GM06990 (cell line): ENCODE data around the gene EPM2A.

ENCODE experiments used
- DNase-seq: peaks from one replicate; pipeline ENCODE4 v3.0.0-alpha.2; 2011; ENCODE audit not compliant: insufficient read length; ENCODE audit errors: extremely low read depth
- H3K27me3 ChIP-seq: replicated peaks from 2 replicates; pipeline ENCODE4 v1.6.0; 2011; ENCODE audit warnings: low read length; ENCODE audit not compliant: control insufficient read depth, insufficient read depth
- H3K36me3 ChIP-seq: 2 replicates; pipeline ENCODE4 v1.5.1; 2011; ENCODE audit warnings: low read length; ENCODE audit not compliant: control insufficient read depth, insufficient read depth
- H3K4me3 ChIP-seq: replicated peaks from 2 replicates; pipeline ENCODE4 v1.5.1; 2011; ENCODE audit warnings: low read depth, mild to moderate bottlenecking, control low read depth, low read length
- TF ChIP-seq, protein P1 (sequence below): IDR thresholded peaks from 2 replicates; pipeline ENCODE4 v1.5.1; 2011; ENCODE audit warnings: low read length, control low read depth, mild to moderate bottlenecking, inconsistent platforms; ENCODE audit not compliant: insufficient read depth, poor library complexity, severe bottlenecking

EPM2A gene

DNA sequence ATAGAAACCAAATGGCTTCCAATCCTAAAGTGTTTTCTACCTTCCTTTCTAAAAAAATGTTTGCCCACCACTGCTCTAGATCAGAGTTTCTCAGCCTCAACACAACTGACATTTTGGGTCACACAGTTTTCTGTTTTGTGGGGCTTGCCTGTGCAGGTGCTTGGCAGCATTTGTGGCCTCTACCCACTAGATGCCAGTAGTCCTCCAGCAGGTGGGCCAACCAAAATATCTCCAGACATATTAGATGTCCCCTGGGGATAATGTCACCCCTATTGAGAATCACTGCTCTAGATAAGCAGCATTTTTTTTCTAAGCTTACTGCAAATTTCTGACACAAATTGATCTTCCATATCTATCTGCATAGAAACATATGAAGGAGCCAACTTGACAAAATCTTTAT lies 26.3 kb upstream of the EPM2A start:
- no peaks in the 10 kb centered on the region for H3K27me3 ChIP-seq
- H3K36me3 ChIP-seq = no peaks in the 10 kb centered on the region
- TF ChIP-seq, protein P1, sequence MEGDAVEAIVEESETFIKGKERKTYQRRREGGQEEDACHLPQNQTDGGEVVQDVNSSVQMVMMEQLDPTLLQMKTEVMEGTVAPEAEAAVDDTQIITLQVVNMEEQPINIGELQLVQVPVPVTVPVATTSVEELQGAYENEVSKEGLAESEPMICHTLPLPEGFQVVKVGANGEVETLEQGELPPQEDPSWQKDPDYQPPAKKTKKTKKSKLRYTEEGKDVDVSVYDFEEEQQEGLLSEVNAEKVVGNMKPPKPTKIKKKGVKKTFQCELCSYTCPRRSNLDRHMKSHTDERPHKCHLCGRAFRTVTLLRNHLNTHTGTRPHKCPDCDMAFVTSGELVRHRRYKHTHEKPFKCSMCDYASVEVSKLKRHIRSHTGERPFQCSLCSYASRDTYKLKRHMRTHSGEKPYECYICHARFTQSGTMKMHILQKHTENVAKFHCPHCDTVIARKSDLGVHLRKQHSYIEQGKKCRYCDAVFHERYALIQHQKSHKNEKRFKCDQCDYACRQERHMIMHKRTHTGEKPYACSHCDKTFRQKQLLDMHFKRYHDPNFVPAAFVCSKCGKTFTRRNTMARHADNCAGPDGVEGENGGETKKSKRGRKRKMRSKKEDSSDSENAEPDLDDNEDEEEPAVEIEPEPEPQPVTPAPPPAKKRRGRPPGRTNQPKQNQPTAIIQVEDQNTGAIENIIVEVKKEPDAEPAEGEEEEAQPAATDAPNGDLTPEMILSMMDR = peak; percentile 39
- no peak overlapping the region for H3K4me3 ChIP-seq
- DNase-seq = no peak

DNA sequence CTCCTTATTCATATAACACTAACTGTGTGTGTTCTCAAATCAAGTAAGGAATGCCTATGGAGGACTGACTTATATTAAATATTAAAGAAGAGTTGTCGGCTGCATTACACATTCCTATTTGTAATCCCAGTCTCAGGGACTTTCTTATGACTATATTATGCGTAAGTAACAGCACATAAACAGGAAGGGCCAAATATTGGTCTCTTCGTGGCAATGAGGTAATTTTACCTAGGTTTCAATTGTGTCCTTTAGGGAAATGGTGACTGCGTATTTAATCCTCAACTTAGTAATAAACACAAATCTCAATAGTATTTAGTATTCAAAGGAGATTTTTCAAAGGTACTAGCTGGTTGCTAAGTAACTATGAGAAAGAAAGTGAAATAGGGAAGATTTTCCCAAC lies 22.8 kb upstream of the EPM2A start:
- Histone ChIP-seq H3K4me3 (no peak overlapping the region), H3K36me3 (no peaks in the 10 kb centered on the region), H3K27me3 (no peaks in the 10 kb centered on the region)
- TF ChIP-seq, protein P1 = no peak
- DNase-seq = no peak

DNA sequence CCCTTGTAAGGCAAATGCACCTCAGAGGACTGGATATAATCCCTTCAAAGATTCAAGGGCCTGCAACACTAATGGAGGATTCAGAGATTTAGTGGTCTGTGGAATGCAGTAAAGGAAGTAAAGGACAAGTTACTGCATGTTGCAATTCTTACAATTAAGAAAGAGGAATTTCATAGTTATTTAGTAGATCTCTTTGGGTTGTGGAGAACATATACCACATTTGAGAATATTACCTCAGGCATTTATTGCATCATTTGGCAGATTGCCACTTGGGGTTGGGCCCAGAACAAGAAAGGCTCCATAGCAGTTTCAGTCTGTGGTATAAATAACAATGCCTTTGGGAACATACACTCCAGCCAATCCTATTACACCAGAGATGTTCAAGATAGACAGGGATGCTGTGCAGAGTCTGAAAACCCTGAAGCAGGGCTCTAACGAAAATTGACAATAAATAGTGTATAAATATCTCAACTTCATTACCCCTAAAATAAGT lies 20.9 kb upstream of the EPM2A start:
- TF ChIP-seq, protein P1 = no peak
- Histone ChIP-seq H3K4me3 (no peak overlapping the region), H3K36me3 (no peaks in the 10 kb centered on the region), H3K27me3 (no peaks in the 10 kb centered on the region)
- DNase-seq = no peak

DNA sequence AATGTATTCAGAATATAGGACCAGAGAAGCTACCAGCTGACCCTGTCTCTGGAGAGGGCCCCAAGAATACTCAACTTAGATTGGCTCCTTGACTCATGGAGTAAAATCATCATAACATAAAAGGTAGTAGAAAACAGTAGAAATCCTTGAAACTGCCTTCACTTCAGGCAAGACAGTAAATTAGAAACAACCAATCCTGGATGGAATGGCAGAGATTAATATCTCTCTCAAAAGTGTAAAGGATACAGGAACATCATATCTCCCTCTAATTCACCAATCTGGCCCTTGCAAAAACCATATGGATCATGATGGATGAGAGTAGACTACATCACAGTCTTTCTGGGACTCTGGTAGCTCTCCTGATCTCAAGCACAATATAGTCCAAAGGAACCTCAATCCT lies 20.4 kb upstream of the EPM2A start:
- H3K27me3 ChIP-seq = no peaks in the 10 kb centered on the region
- TF ChIP-seq, protein P1 = no peak
- no peaks in the 10 kb centered on the region for H3K36me3 ChIP-seq
- no peak for DNase-seq
- H3K4me3 ChIP-seq = no peak overlapping the region

DNA sequence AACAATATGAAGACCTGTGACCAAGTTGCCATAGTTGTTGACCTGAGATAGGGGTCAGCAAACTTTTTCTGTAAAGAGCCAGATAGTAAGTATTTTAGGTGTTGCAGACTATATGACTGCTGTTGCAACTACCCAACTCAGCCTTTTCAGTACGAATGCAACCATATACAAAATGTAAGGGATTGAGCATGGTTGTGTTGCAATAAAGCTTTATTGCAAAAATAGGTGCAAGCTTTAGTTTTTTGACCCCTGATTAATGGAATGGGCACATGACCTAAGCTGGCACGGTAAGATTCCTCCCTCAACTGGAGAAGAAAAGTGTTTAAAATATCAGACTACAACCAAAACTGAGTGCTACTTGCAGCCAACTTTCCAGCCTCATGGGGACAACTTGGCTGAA lies 17.3 kb upstream of the EPM2A start:
- Histone ChIP-seq H3K36me3 (no peaks in the 10 kb centered on the region), H3K27me3 (no peaks in the 10 kb centered on the region), H3K4me3 (no peak overlapping the region)
- TF ChIP-seq, protein P1 = no peak
- DNase-seq = no peak

DNA sequence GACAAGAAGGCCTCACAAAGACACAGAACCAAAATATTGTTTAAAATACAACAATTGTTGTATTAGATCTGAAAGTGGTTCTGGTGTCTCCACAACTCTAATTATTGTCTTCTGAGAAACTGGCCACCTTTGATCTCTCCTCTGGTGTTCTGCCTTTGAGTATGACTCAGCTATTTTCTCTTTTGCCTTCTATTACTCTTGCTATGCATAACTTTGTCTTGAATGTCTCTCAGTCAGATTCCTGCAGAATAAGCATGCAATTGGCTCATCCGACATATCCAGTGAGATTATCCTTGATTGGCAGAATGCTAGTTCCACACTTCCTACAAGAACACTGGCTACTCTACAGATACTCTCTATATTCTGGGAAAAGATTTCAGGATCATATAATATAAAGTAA lies 14.3 kb upstream of the EPM2A start:
- no peaks in the 10 kb centered on the region for H3K27me3 ChIP-seq
- DNase-seq = no peak
- H3K36me3 ChIP-seq = no peaks in the 10 kb centered on the region
- TF ChIP-seq, protein P1 = no peak
- H3K4me3 ChIP-seq = no peak overlapping the region
